Measurements from ENCODE around the gene RSPH9.
"Not testable (repeated sequence)": the region's sequence is repeated elsewhere in the genome, so short reads cannot be mapped to it uniquely, and the experiment has no call there.

RSPH9 gene

DNA sequence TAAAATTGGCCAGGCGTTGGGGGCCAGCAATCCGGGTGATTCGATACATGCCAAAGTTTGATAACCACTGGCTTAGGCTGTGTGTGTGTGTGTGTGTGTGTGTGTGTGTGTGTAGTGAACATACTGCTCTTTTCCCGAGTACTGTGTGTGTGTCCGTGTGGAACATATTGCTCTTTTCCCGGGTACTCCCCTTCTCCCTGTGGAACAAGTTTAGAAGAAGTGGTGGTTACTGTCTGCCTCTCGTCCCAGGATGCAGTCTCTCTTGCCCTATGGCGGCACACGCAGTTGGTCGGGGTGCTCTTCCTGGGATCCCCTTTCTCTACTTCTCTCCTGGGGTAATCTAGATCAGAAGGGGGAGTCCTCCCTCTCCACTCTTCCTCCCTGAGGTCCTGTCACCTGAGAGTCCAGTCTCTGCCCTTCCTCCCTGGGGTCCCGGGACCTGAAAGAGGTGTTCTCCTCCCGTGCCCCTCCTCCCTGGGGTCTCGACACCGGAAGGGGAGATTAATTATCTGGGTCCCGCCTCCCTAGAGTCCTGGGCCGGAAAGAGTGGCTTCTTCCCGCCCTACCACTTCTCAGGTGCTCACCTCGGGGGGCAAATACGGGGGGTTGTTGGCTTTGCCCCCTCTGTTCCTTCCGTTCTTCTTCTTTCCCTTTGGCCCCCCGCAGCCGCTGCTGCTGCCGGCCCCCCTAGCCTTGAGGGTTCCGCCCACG lies 16.3 kb upstream of the RSPH9 start:
- peak overlapping the region; percentile 90 for H3K27ac ChIP-seq

DNA sequence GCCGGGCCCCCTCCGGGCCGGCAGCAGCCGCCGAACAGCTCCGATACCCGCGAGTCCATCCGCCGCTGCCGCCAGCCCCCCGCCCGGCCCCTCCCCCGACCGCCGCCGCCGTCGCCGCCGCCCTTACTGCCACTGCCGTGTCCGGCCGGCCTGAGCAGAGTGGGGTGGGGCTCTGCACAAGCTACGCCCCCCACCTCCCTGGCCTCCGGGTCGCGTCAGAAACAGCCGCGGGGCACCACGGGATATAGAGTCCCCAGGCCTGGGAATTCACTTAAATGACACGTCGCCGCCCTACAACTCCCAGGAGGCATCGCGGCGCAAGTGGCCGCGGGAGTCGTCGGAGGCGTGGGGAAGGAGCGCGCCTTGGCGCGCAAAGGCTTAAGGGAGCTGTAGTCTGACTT lies 15.7 kb upstream of the RSPH9 start, which contains the start of gene GTPBP2:
Gene GTPBP2 (minus strand): TSS at position 161 of the 401 bp plus-strand sequence. CDS start 102 bp downstream, at position 59.
- peak within 1 kb of the TSS; percentile 89 for H3K4me2 ChIP-seq
- H3K27me3 ChIP-seq: no peaks in the 10 kb centered on the region
- peaks cover 18% of the 10 kb centered on the region; the same call in 1 of the 2 replicates for H4K20me1 ChIP-seq
- peaks cover 61% of the 10 kb centered on the region for H3K4me1 ChIP-seq
- TF ChIP-seq Cebpa-rat (IDR thresholded peaks at IDR 0.05): no peak
- H3K4me3 ChIP-seq: peak within 1 kb of the TSS; percentile 96
- H3K27ac ChIP-seq: peak within 1 kb of the TSS; percentile 93
- H3K9ac ChIP-seq: peak within 1 kb of the TSS; percentile 93
- H3K36me3 ChIP-seq: peaks cover 25% of the 10 kb centered on the region
- no peaks in the 10 kb centered on the region for H3K9me3 ChIP-seq

More for the DNA sequence above, 16.3 kb upstream of the RSPH9 start:
- TF ChIP-seq Cebpa-rat (IDR thresholded peaks at IDR 0.05): no peak
- Histone ChIP-seq H4K20me1 (peaks cover 18% of the 10 kb centered on the region; the same call in 1 of the 2 replicates), H3K9ac (peak overlapping the region; percentile 93), H3K27me3 (no peaks in the 10 kb centered on the region), H3K36me3 (peaks cover 31% of the 10 kb centered on the region), H3K4me1 (peaks cover 56% of the 10 kb centered on the region), H3K4me2 (peak overlapping the region; percentile 89), H3K9me3 (no peaks in the 10 kb centered on the region), H3K4me3 (peak overlapping the region; percentile 96)

DNA sequence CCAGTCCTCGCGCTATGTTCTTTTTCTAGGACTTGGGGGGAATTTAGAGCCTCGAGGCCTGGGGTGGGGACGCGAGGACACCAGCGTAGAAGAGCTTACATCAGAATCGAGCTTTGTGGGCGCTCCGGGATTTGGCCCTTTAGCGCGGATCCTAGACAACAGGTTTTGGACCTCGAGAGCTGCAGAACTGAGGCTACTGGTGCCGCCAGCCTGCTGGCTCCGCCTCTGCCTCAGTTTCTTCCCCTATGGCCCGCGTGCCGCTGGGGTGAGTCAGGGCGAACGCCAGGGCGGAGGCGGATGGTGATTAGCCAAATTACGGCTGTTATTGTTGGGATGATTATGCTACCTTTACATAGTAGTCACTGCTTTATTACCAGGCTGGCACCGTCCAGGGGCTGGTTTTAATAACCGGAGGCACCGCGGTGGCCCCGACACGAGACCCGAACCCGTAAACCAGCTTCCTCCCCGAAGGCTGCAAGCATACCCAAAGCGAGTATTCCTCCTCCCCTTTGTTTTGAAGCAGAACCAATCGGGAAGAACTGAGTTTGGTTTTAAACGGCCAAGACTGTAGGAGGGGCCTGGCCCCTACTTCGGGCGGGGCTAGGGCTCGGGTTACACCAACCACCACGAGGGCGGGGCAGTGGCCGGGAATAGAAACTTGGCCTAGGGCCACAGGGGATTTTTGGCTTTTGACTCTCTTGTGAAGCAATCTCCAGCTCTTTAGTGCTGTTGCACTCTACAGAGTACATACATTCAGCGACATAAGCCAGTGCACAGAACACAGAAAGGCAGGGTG lies 15.1 kb upstream of the RSPH9 start:
- H3K9me3 ChIP-seq: no peaks in the 10 kb centered on the region
- peak overlapping the region; percentile 88 for H3K4me2 ChIP-seq
- H4K20me1 ChIP-seq: peaks cover 18% of the 10 kb centered on the region; the same call in 1 of the 2 replicates
- peak overlapping the region; percentile 96 for H3K4me3 ChIP-seq
- H3K27me3 ChIP-seq: no peaks in the 10 kb centered on the region
- H3K4me1 ChIP-seq: peaks cover 67% of the 10 kb centered on the region
- H3K9ac ChIP-seq: peak overlapping the region; percentile 84
- H3K36me3 ChIP-seq: peaks cover 19% of the 10 kb centered on the region
- peak overlapping the region; percentile 93 for H3K27ac ChIP-seq
- TF ChIP-seq Cebpa-rat (IDR thresholded peaks at IDR 0.05): peak; percentile 97

DNA sequence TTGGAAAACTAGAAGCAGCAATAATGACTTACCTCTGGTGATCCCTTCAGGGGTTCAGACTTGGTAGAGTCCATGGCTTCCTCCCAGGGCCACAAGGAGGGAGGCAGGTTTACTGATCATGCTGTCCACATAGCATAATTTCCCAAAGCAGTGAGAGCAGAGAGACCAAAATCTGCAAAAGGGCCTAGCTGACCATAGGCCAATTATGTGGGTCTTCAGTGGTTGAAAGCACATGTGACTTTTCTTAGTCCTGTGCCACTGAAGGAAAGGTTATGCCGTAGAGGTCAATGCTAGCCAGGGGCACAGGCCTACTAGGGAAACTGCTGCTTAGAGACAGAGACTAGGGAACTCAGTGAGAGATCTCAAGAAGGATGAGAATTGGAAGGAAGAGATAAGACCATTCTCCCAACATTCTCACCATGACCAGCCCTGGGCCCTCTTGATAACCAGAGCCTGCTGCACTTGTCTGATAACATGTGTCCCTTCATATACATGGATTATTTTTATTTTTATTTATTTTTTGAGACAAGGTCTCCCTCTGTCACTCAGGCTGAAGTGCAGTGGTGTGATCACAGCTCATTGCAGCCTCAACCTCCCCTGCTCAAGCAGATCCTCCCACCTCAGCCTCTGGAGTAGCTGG lies 13.7 kb upstream of the RSPH9 start:
- Histone ChIP-seq H4K20me1 (peaks cover 15% of the 10 kb centered on the region; the same call in 1 of the 2 replicates), H3K27ac (peak overlapping the region; percentile 93), H3K4me1 (peaks cover 74% of the 10 kb centered on the region), H3K4me3 (no peak overlapping the region; the same call in 1 of the 2 replicates), H3K27me3 (no peaks in the 10 kb centered on the region), H3K9me3 (no peaks in the 10 kb centered on the region), H3K9ac (no peak overlapping the region; the same call in 1 of the 2 replicates), H3K4me2 (peak overlapping the region; percentile 88), H3K36me3 (peaks cover 5% of the 10 kb centered on the region)
- no peak for TF ChIP-seq Cebpa-rat (IDR thresholded peaks at IDR 0.05)

DNA sequence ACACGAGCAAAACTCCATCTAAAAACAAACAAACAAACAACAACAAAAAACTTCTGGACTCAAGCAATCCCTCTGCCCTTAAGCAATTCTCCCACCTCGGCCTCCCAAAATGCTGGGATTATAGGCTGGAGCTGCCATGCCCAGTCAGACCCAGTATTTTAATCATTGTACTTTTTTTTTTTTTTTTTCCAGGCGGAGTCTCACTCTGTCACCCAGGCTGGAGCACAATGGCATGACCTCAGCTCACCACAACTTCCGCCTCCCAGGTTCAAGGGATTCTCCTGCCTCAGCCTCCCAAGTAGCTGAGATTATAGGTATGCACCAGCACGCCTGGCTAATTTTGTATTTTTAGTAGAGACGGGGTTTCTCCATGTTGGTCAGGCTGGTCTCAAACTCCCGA lies 11.8 kb upstream of the RSPH9 start:
- not testable (repeated sequence) for H3K9ac ChIP-seq, H3K9me3 ChIP-seq

DNA sequence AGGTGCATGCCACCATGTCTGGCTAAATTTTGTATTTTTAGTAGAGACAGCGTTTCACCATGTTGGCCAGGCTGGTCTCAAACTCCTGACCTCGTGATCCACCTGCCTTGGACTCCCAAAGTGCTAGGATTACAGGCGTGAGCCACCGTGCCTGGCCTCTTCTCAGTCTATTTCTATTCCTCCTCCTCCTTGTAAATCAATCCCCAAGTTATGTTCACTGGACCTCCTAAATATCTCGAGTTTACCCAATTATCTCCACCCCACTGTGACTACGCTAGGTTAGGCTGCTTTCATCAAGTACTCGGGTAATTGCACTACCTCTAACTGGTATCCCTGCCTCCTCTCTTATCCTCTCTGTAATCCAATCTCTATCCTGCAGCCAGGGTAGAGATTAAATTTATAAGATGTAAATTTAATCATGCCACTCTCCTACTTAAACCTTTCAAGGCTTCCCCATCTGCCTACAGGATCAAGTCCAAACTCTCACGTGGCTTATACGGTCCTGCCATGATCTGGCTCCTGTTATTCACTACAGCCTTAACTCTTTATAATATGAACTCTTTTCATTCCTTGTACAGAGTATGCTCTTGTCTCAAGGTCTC lies 10.0 kb upstream of the RSPH9 start:
- Histone ChIP-seq H3K36me3 (peaks cover 31% of the 10 kb centered on the region), H3K27ac (peak overlapping the region; percentile 91), H3K27me3 (no peaks in the 10 kb centered on the region), H3K4me1 (peaks cover 82% of the 10 kb centered on the region), H3K9me3 (no peaks in the 10 kb centered on the region), H3K9ac (peak overlapping the region; percentile 88), H3K4me3 (peak overlapping the region; percentile 81; the same call in 1 of the 2 replicates), H3K4me2 (peak overlapping the region; percentile 93), H4K20me1 (peaks cover 34% of the 10 kb centered on the region)
- no peak for TF ChIP-seq Cebpa-rat (IDR thresholded peaks at IDR 0.05)

More for the DNA sequence above, 11.8 kb upstream of the RSPH9 start:
- H3K4me3 ChIP-seq, H3K27ac ChIP-seq, H3K27me3 ChIP-seq: not testable (repeated sequence)
- peaks cover 13% of the 10 kb centered on the region for H3K36me3 ChIP-seq
- peak overlapping the region; percentile 32 for H3K4me2 ChIP-seq
- peaks cover 71% of the 10 kb centered on the region for H3K4me1 ChIP-seq
- peaks cover 16% of the 10 kb centered on the region for H4K20me1 ChIP-seq

DNA sequence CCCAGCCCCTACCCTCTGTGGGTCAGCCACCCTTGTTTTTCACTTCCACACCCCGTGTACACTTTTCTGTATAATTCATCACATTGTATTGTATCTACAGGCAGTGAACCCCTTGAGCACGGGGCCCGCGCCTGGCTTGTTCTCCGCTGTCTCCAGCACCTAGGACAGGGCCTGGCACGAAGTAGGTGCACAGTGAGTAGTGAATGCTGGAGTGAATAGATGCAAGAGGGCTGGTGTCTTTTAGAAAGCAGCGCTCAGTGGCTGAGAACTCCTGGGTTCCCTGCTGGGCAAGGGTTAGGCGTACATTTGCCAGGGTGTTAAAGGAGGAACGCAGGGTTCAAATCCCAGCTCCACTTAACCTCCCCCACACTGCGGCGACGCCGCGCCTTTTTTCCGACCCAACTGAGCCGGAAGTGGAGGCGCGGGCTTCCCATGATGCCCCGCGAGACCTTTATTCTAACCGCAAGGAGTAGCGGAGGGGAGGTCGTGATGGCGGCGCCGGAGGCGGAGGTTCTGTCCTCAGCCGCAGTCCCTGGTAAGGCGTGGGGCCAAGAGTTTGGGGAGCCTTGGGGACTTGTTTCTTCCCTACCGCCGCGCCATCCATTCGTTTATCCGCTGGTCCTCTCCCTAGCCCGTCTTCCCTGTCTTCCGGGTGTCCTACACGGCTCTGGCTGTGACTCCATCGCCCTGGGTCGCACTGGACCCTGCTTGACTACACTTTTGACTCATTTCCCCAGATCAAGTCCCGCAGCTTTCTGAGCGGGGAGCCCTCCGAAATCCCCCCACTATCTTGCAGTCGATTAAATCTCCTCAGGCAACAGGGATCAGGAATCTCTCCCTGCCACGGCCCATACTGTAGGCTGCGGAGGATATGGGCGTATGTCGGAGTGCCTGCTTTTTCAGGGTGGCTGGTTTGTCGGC lies 9.2 kb upstream of the RSPH9 start, which contains the start of gene MAD2L1BP:
Gene MAD2L1BP (plus strand): TSS at position 454 of the 921 bp plus-strand sequence. CDS start 36 bp downstream, at position 490.
- Histone ChIP-seq H3K36me3 (peaks cover 39% of the 10 kb centered on the region), H3K9me3 (no peaks in the 10 kb centered on the region), H3K4me2 (peak within 1 kb of the TSS; percentile 93), H3K4me1 (peaks cover 83% of the 10 kb centered on the region), H4K20me1 (peaks cover 43% of the 10 kb centered on the region), H3K4me3 (peak within 1 kb of the TSS; percentile 81), H3K27me3 (no peaks in the 10 kb centered on the region), H3K9ac (peak within 1 kb of the TSS; percentile 88), H3K27ac (peak within 1 kb of the TSS; percentile 91)
- no peak for TF ChIP-seq Cebpa-rat (IDR thresholded peaks at IDR 0.05)

GRCh38 chr6:43636308-43636659 lies 8.6 kb upstream of the RSPH9 start:
- Histone ChIP-seq H3K4me3 (peak overlapping the region; percentile 81), H4K20me1 (peaks cover 49% of the 10 kb centered on the region), H3K36me3 (peaks cover 46% of the 10 kb centered on the region), H3K9me3 (no peaks in the 10 kb centered on the region), H3K4me2 (peak overlapping the region; percentile 93), H3K9ac (peak overlapping the region; percentile 88), H3K27me3 (no peaks in the 10 kb centered on the region), H3K27ac (peak overlapping the region; percentile 91), H3K4me1 (peaks cover 77% of the 10 kb centered on the region)
- TF ChIP-seq Cebpa-rat (IDR thresholded peaks at IDR 0.05): no peak
